Measurements from ENCODE around the gene ZNF22.
A peak's percentile ranks its signal among the peaks of the same experiment; 100 is the strongest.
"Not testable (repeated sequence)": the region's sequence is repeated elsewhere in the genome, so short reads cannot be mapped to it uniquely, and the experiment has no call there.

ZNF22 gene

DNA sequence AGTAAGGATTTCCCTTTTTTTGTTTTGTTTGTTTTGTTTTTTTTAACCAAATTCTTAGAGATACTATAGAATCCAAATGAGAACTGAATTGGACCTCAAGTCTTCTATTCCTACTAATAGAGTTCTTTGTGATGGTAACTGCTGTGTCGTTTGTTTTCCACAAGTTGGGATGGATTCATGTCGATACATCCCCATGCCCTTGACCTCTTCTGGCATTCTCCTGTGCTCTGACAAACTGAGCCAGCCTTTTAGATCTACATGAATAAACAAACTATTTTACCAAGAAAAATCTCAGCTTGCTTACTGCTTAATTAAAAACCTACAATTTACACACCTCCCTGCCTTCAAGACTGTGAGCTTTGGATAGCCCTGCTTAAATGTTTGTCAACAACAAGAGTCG is 3.9 kb downstream of the ZNF22 start:
- Histone ChIP-seq H3K27ac (ENCODE audit: poor library complexity, severe bottlenecking) (no peak overlapping the region), H3K4me1 (ENCODE audit: insufficient read depth, poor library complexity, severe bottlenecking) (peaks cover 7% of the 10 kb centered on the region), H3K4me3 (ENCODE audit: severe bottlenecking) (no peak overlapping the region), H3K9me3 (ENCODE audit: severe bottlenecking) (no peaks in the 10 kb centered on the region), H3K27me3 (ENCODE audit: insufficient read depth, poor library complexity, severe bottlenecking) (no peaks in the 10 kb centered on the region), H3K36me3 (ENCODE audit: low read depth) (peaks cover 16% of the 10 kb centered on the region)
- no peak for TF ChIP-seq CTCF (IDR thresholded peaks at IDR 0.05; ENCODE audit: poor library complexity, severe bottlenecking)
- ATAC-seq (ENCODE audit: low read depth) (no peak), DNase-seq (ENCODE audit: low spot score) (no peak)

DNA sequence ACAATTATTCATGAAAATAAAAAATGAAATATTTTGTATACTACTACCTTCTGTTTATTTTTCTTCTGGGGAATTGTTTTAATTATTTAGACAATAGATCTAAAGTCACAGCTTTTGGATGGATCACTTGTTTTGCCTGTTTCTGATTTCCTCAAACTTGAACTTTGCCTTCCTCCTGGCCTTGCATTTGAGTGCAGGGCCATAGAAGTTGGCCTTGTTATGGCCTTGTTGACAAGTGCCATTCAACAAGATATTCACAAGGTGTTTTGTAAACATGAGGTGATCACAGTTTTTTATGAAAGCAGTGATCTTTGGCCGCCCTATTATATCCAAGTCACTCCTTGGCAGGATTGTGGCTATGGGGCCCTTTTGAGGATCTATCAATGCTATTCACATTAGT is 4.6 kb downstream of the ZNF22 start:
- ATAC-seq (ENCODE audit: low read depth) (no peak), DNase-seq (ENCODE audit: low spot score) (no peak)
- H3K27me3 ChIP-seq (ENCODE audit: insufficient read depth, poor library complexity, severe bottlenecking) = no peaks in the 10 kb centered on the region
- H3K4me3 ChIP-seq (ENCODE audit: severe bottlenecking) = no peak overlapping the region
- TF ChIP-seq CTCF (IDR thresholded peaks at IDR 0.05; ENCODE audit: poor library complexity, severe bottlenecking) = no peak
- peaks cover 7% of the 10 kb centered on the region for H3K4me1 ChIP-seq (ENCODE audit: insufficient read depth, poor library complexity, severe bottlenecking)
- peaks cover 16% of the 10 kb centered on the region for H3K36me3 ChIP-seq (ENCODE audit: low read depth)
- no peaks in the 10 kb centered on the region for H3K9me3 ChIP-seq (ENCODE audit: severe bottlenecking)
- no peak overlapping the region for H3K27ac ChIP-seq (ENCODE audit: poor library complexity, severe bottlenecking)

DNA sequence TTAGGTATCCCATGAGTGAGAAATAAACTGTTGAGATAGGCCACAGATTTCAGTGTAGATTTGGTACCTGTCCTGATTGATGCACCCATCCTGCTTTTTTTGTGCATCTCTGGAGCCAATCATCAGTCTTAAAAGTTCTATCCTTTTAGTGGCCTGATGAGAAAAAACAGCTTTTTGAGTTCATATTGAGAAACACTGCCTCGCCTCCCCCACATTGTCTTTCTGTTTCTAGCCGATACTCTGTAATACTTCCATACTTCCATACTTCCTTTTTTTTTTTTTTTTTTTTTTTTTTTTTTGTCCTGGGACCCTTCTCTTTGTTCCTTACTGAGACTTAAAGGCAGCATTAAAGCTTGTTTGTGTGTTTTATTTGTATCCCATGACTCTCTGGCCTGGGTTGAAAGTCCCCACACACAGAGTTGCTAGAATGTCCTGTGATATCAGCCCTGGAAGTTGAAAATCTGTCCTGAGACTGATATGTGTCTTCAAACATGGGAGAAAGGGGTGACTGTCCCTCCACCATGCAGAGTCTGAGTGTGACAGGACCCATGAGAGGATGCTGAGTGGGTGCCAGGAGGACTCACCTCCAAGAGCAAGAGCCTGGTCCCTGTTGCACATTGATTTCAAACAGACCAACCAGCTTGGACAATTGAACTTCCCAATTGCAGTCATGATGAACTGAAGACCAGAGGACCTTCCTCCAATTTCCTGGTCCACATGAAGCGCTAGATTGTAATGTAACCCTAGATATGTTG is 5.7 kb downstream of the ZNF22 start:
- H3K4me3 ChIP-seq (ENCODE audit: severe bottlenecking) = no peak overlapping the region
- H3K9me3 ChIP-seq (ENCODE audit: severe bottlenecking) = no peaks in the 10 kb centered on the region
- H3K36me3 ChIP-seq (ENCODE audit: low read depth) = peaks cover 16% of the 10 kb centered on the region
- TF ChIP-seq CTCF (IDR thresholded peaks at IDR 0.05; ENCODE audit: poor library complexity, severe bottlenecking) = no peak
- no peak overlapping the region for H3K27ac ChIP-seq (ENCODE audit: poor library complexity, severe bottlenecking)
- no peak for DNase-seq (ENCODE audit: low spot score)
- H3K27me3 ChIP-seq (ENCODE audit: insufficient read depth, poor library complexity, severe bottlenecking) = no peaks in the 10 kb centered on the region
- no peak for ATAC-seq (ENCODE audit: low read depth)
- H3K4me1 ChIP-seq (ENCODE audit: insufficient read depth, poor library complexity, severe bottlenecking) = peaks cover 7% of the 10 kb centered on the region

- ATAC-seq (ENCODE audit: low read depth) (peak; percentile 78), DNase-seq (ENCODE audit: low spot score) (no peak)
- no peak overlapping the region for H3K4me3 ChIP-seq (ENCODE audit: severe bottlenecking)
- no peaks in the 10 kb centered on the region for H3K4me1 ChIP-seq (ENCODE audit: insufficient read depth, poor library complexity, severe bottlenecking)
- H3K36me3 ChIP-seq (ENCODE audit: low read depth) = peaks cover 4% of the 10 kb centered on the region
- H3K27ac ChIP-seq (ENCODE audit: poor library complexity, severe bottlenecking) = no peak overlapping the region
- H3K27me3 ChIP-seq (ENCODE audit: insufficient read depth, poor library complexity, severe bottlenecking) = no peaks in the 10 kb centered on the region
- no peaks in the 10 kb centered on the region for H3K9me3 ChIP-seq (ENCODE audit: severe bottlenecking)
- peak; percentile 90 for TF ChIP-seq CTCF (IDR thresholded peaks at IDR 0.05; ENCODE audit: poor library complexity, severe bottlenecking)
These were observed 7.9 kb downstream of the ZNF22 start for GRCh38 chr10:45008524-45009161.

GRCh38 chr10:45014557-45014956 is 13.8 kb downstream of the ZNF22 start:
- not testable (repeated sequence) for H3K9me3 ChIP-seq (ENCODE audit: severe bottlenecking); ATAC-seq (ENCODE audit: low read depth); H3K27ac ChIP-seq (ENCODE audit: poor library complexity, severe bottlenecking); H3K27me3 ChIP-seq (ENCODE audit: insufficient read depth, poor library complexity, severe bottlenecking); DNase-seq (ENCODE audit: low spot score); H3K4me1 ChIP-seq (ENCODE audit: insufficient read depth, poor library complexity, severe bottlenecking); H3K4me3 ChIP-seq (ENCODE audit: severe bottlenecking); H3K36me3 ChIP-seq (ENCODE audit: low read depth)

Data from RWPE2 (cell line).